GM12874 (cell line): Measurements from ENCODE around the gene SYCE1L.

ENCODE experiments used
- TF ChIP-seq, protein P1 (sequence below): IDR thresholded peaks from 2 replicates; pipeline ENCODE4 v1.5.1; 2011; ENCODE audit warnings: low read depth, mild to moderate bottlenecking, control low read depth, low read length, moderate library complexity; ENCODE audit not compliant: insufficient read depth

The SYCE1L gene

DNA sequence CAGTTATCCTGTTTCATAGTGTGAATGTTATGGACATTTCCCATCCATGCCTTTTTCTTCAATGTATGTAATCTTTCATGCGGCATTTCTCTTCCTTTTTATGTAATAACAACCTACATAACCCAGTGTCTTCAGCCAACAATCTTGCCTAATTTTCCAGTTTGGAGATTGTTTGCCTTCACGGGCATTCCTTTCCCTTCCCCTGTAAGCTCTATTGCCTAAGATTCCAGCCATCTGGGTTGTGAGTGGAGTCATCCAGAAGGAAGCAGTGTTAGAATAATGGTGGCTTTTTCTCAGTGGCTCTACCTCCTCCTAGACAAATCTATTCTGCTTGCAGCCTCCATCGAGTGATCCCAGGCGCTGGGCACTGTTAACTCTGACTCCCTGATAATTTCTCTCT lies 22.3 kb downstream of the SYCE1L start:
- TF ChIP-seq, protein P1, sequence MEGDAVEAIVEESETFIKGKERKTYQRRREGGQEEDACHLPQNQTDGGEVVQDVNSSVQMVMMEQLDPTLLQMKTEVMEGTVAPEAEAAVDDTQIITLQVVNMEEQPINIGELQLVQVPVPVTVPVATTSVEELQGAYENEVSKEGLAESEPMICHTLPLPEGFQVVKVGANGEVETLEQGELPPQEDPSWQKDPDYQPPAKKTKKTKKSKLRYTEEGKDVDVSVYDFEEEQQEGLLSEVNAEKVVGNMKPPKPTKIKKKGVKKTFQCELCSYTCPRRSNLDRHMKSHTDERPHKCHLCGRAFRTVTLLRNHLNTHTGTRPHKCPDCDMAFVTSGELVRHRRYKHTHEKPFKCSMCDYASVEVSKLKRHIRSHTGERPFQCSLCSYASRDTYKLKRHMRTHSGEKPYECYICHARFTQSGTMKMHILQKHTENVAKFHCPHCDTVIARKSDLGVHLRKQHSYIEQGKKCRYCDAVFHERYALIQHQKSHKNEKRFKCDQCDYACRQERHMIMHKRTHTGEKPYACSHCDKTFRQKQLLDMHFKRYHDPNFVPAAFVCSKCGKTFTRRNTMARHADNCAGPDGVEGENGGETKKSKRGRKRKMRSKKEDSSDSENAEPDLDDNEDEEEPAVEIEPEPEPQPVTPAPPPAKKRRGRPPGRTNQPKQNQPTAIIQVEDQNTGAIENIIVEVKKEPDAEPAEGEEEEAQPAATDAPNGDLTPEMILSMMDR, result no peak

DNA sequence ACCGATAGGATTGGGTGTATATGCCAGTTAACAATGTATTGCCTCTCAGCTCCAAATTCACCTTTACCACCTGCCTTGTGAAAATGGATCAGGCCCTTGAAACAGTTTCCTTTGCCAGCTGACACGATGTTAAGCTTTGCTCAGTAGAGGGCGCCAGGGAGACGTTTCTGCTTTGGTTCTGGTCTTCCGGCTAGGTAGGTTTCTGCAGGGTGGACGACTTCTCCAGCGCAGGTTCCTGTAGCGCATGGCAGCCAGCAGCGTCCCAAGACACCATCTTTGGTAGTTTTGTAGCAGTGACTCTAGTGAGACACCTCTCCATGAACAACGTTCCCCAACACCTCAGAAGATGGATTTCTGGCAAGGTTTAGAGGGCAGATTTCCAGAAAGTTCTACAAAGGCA lies 24.0 kb downstream of the SYCE1L start:
- TF ChIP-seq, protein P1, result peak; percentile 56; the same call in 1 of the 2 replicates

GRCh38 chr16:77225182-77225581 lies 26.0 kb downstream of the SYCE1L start:
- TF ChIP-seq, protein P1, result no peak

GRCh38 chr16:77227745-77228144 lies 28.5 kb downstream of the SYCE1L start:
- TF ChIP-seq, protein P1, result no peak

GRCh38 chr16:77231047-77231446 lies 31.8 kb downstream of the SYCE1L start:
- TF ChIP-seq, protein P1, result no peak

DNA sequence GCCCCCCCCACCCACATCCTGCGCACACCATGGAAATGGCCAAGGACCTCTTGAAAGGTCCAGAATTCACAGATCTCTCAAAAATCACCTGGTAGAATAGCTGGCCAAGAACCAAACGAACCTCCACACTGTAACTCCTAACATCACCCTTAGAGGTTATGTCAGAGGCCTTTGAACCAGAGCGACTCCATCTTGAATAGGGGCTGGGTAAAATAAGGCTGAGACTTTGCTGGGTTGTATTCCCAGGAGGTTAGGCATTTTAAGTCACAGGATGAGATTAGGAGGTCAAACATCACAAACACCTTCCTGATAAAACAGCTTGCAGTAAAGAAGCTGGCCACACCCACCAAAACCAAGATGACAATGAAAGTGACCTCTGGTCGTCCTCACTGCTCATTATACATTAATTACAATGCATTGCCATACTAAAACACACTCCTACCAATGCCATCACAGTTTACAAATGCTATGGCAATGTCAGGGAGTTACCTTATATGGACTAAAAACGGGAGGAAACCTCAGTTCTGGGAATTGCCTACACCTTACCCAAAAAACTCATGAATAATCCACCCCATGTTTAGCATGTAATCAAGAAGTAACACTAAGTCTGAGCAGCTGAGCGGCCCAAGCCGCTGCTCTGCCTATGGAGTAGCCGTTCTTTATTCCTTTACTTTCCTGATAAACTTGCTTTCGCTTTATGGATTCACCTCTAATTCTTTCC lies 34.8 kb downstream of the SYCE1L start:
- TF ChIP-seq, protein P1, result no peak

DNA sequence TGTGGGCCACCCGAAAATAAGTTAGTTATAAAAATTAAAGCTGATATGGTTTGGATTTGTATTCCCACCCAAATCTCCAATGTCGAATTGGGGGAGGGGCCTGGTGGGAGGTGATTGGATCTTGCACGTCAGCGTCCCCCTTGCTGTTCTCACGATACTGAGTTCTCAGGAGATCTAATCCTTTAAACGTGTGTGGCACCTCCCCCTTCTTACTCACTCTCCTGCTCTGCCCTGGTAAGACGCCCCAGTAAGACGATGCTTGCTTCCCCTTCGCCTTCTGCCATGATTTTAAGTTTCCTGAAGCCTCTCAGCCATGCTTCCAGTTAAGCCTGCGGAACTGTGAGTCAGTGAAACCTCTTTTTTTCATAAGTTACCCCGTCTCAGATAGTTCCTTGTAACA lies 35.4 kb downstream of the SYCE1L start:
- TF ChIP-seq, protein P1, result no peak
